LNCAP (cell line): ENCODE data around the gene TNRC6B.

Source experiments
- TF ChIP-seq, protein P1 (sequence below): fragments of 450-650 bp; IDR thresholded peaks from 2 replicates; pipeline ENCODE4 v1.5.1; 2017; ENCODE audit warnings: mild to moderate bottlenecking

The TNRC6B gene

GRCh38 chr22:40236131-40236665 lies 58.5 kb downstream of the TNRC6B start:
- TF ChIP-seq, protein P1, sequence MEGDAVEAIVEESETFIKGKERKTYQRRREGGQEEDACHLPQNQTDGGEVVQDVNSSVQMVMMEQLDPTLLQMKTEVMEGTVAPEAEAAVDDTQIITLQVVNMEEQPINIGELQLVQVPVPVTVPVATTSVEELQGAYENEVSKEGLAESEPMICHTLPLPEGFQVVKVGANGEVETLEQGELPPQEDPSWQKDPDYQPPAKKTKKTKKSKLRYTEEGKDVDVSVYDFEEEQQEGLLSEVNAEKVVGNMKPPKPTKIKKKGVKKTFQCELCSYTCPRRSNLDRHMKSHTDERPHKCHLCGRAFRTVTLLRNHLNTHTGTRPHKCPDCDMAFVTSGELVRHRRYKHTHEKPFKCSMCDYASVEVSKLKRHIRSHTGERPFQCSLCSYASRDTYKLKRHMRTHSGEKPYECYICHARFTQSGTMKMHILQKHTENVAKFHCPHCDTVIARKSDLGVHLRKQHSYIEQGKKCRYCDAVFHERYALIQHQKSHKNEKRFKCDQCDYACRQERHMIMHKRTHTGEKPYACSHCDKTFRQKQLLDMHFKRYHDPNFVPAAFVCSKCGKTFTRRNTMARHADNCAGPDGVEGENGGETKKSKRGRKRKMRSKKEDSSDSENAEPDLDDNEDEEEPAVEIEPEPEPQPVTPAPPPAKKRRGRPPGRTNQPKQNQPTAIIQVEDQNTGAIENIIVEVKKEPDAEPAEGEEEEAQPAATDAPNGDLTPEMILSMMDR, result no peak

DNA sequence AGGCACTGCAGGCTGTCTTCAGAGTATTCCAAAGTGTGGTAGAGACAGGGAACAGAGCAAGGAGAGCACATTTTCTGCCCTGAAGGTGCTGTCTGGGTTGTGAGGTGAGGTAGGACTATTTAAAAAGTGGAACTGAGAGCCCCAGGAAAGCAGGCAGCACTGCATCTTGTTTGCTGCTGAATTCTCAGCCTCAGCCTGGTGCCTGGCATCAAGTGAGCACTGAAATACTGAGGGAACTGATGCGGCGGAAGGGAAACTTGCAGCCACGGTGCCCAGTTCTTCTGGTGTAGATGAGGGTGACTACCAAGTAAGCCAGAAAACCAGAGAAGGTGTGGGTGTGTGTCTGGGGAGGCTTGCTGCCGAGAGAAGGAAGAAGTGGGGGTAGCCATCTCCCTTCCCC lies 59.5 kb downstream of the TNRC6B start:
- TF ChIP-seq, protein P1, result no peak

GRCh38 chr22:40237788-40238424 lies 60.2 kb downstream of the TNRC6B start:
- TF ChIP-seq, protein P1, result no peak

DNA sequence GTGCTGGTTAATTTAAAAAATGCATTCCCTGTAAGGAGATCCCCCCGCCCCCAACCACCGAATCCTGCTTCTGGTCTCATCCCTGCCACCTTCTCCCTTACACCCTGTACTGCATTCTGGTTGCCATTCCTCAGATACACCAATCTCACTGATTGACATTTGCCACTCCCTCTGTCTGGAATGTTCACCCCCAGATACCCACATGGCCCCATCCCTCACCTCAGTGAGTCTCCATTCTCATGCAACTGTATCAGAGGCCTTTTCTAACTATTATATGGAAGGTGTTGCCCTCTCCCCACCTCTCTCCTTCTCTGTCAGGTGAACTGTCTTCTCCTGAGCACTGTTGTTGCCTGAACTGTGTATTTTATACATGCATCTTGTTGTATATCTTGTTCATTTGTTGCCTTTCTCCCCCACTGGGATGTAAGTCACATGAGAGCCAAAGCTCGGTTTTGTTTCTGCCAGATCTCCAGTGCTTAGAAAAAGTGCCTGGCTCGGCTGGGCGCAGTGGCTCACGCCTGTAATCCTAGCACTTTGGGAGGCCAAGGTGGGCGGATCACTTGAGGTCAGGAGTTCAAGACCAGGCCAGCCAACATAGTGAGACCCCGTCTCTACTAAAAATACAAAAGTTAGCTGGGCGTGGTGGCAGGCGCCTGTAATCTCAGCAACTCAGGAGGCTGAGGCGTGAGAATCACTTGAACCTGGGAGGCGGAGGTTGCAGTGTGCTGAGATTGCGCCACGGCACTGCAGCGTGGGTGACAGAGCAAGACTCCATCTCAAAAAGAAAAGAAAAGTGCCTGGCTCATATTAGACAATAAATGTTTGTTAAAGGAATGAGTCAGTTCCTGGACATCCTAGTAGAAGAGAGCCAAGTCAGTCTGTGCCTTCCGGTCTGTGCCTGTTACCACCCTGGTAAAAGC lies 61.0 kb downstream of the TNRC6B start:
- TF ChIP-seq, protein P1, result no peak

DNA sequence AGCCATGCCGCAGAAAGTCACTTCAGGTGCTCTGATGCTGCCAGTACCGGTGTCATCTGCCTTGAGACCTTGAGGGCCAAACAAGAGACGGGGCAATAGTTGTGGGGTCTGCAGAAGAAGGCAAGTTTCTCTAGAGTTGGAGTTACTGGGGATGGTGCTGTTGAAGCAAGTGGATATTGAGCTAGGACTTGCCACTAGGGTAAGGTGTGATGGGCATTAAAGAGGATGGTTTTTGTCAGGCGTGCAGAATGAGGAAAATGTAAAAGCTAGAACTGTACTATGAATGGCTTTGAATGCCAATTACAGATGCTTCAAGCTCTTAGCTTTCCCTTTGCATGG lies 61.6 kb downstream of the TNRC6B start:
- TF ChIP-seq, protein P1, result no peak

GRCh38 chr22:40240160-40240559 lies 62.4 kb downstream of the TNRC6B start:
- TF ChIP-seq, protein P1, result no peak

DNA sequence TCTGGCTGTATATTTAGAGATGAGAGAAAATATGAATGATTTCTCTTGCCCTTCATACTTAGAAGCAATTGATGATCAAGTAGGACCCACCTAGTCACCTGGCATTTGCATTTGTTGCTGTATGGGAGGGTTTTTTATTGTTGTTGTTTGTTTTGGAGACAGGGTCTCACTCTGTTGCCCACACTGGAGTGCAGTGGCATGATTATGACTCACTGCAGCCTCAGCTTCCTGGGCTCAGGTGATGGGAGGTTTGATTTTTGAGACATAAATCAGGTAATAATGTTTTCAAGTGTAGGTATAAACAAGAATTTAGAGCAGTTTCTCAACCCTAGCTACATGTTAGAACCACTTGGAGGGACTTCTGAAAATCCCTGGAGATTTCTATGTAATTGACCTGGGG lies 63.0 kb downstream of the TNRC6B start:
- TF ChIP-seq, protein P1, result no peak
